MCF 10A (cell line): Measurements from ENCODE around the gene HCN2. TPM values are rescaled to one million over a fixed set of nuclear protein-coding genes. Genes with fewer than 3 reads are reported as not detected.

Source experiments
- BruUV-seq: library from RNA; stranded (reverse); fragments of 400-500 nt; replicated peaks from 2 replicates; lab custom pipeline; 2021; lab: Mats Ljungman, UMichigan
- CTCF ChIA-PET: fragments of 300-600 bp; sonication (Branson Sonifier 250); formaldehyde crosslinking; extraction: SDS; loops from one replicate; lab custom pipeline; 2021; ENCODE audit warnings: antibody characterized with exemption, inconsistent platforms; lab: Yijun Ruan, JAX
- POLR2A ChIA-PET: fragments of 300-600, 350-650 bp; sonication (Branson Sonifier 250); formaldehyde crosslinking; extraction: SDS; loops from one replicate; lab custom pipeline; 2020; ENCODE audit warnings: antibody characterized with exemption, inconsistent platforms; lab: Yijun Ruan, JAX
- DNase-seq: peaks from one replicate; pipeline ENCODE4 v3.0.0-alpha.2; 2018; ENCODE audit not compliant: unreplicated experiment
- H3K27ac Mint-ChIP-seq: one replicate; pipeline ENCODE4 v1.8.0; 2022; ENCODE audit warnings: mild to moderate bottlenecking, low read depth, mixed read lengths; ENCODE audit not compliant: unreplicated experiment
- H3K27me3 Mint-ChIP-seq: one replicate; pipeline ENCODE4 v1.8.0; 2022; ENCODE audit warnings: mixed read lengths; ENCODE audit not compliant: insufficient read depth, unreplicated experiment
- H3K36me3 Mint-ChIP-seq: one replicate; pipeline ENCODE4 v1.8.0; 2022; ENCODE audit warnings: mild to moderate bottlenecking, moderate library complexity, mixed read lengths; ENCODE audit not compliant: insufficient read depth, unreplicated experiment
- H3K4me1 Mint-ChIP-seq: one replicate; pipeline ENCODE4 v1.8.0; 2022; ENCODE audit warnings: mixed read lengths; ENCODE audit not compliant: insufficient read depth, unreplicated experiment
- H3K4me3 Mint-ChIP-seq: one replicate; pipeline ENCODE4 v1.8.0; 2022; ENCODE audit warnings: mild to moderate bottlenecking, moderate library complexity, mixed read lengths; ENCODE audit not compliant: unreplicated experiment
- H3K9me3 Mint-ChIP-seq: one replicate; pipeline ENCODE4 v1.8.0; 2022; ENCODE audit warnings: mixed read lengths; ENCODE audit not compliant: unreplicated experiment
- CTCF ChIP-seq: fragments of 200-600 bp; IDR thresholded peaks from one replicate; pipeline ENCODE4 v1.8.0; 2022; ENCODE audit warnings: antibody characterized with exemption, mild to moderate bottlenecking; ENCODE audit not compliant: unreplicated experiment
- intact Hi-C: fragments of 100-400 bp; cut with micrococcal nuclease; formaldehyde crosslinking; loops from 2 replicates; pipeline ENCODE4 v1.14.1; 2022
- total RNA-seq: library from RNA; stranded (reverse); gene quantifications from 2 replicates; pipeline ENCODE4 v1.2.3, GENCODE V29; 2022

HCN2 gene
- total RNA-seq, 1 experiment from 2014 or later, result 0.68 TPM

- Mint-ChIP-seq H3K9me3 (no peaks in the 10 kb centered on the region), H3K27me3 (no peaks in the 10 kb centered on the region), H3K4me1 (no peaks in the 10 kb centered on the region), H3K4me3 (no peak overlapping the region), H3K27ac (no peak overlapping the region), H3K36me3 (no peaks in the 10 kb centered on the region)
- intact Hi-C loops, result no loop called here
- TF ChIP-seq CTCF, result no peak
- BruUV-seq, result no TSS peak
- no peak for DNase-seq
- POLR2A ChIA-PET, result no interaction called here
- CTCF ChIA-PET, result interaction anchor here (0.6 kb wide), 1 partner anchor 440 kb away, joined by 3 read pairs; no protein-coding TSS in a partner anchor
Observed at GRCh38 chr19:596263-596655, 6.6 kb downstream of the HCN2 start.

DNA sequence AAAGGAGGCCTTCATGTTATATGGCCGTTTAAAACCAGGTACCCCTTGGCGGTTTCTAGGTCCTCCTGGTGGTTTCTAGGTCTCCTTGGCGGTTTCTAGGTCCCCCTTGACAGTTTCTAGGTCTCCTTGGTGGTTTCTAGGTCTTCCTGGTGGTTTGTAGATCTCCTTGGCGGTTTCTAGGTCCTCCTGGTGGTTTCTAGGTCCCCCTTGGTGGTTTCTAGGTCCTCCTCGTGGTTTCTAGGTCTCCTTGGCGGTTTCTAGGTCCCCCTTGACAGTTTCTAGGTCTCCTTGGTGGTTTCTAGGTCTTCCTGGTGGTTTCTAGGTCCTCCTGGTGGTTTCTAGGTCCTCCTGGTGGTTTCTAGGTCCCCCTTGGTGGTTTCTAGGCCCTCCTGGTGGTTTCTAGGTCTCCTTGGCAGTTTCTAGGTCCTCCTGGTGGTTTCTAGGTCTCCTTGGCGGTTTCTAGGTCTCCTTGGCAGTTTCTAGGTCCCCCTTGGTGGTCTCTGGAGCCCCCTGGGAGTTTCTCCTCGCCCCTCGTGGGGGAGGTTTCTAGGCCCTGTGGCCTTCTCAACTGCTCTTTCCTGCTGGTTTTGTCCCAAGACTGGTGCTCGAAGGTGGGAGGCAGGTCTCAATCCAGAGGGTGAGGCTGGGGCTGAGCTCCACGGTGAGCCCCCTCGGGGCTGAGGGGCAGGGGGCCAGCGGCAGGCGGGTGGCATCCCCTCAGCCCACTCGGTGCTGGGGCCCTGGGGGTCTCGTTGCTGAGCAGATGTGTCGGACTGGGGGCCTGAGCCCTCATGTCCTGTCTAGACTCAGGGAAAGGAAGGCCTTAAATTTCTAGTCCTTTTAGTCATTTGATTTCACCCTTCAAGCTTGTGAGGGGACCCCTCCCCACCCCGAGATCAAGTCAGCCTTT, 8.0 kb downstream of the HCN2 start:
- no peak overlapping the region for H3K4me3 Mint-ChIP-seq
- CTCF ChIA-PET, result no interaction called here
- H3K9me3 Mint-ChIP-seq, result no peaks in the 10 kb centered on the region
- H3K36me3 Mint-ChIP-seq, result no peaks in the 10 kb centered on the region
- no peaks in the 10 kb centered on the region for H3K27me3 Mint-ChIP-seq
- intact Hi-C loops, result no loop called here
- no peaks in the 10 kb centered on the region for H3K4me1 Mint-ChIP-seq
- POLR2A ChIA-PET, result no interaction called here
- H3K27ac Mint-ChIP-seq, result no peak overlapping the region
- DNase-seq, result no peak
- BruUV-seq, result no TSS peak
- TF ChIP-seq CTCF, result no peak

- no peaks in the 10 kb centered on the region for H3K27me3 Mint-ChIP-seq
- POLR2A ChIA-PET, result interaction anchor here (0.7 kb wide), 1 partner anchor 22 kb away, joined by 3 read pairs; no protein-coding TSS in a partner anchor
- H3K9me3 Mint-ChIP-seq, result no peaks in the 10 kb centered on the region
- no peak overlapping the region for H3K27ac Mint-ChIP-seq
- no peak overlapping the region for H3K4me3 Mint-ChIP-seq
- BruUV-seq, result no TSS peak
- TF ChIP-seq CTCF, result no peak
- no peaks in the 10 kb centered on the region for H3K36me3 Mint-ChIP-seq
- no peaks in the 10 kb centered on the region for H3K4me1 Mint-ChIP-seq
- CTCF ChIA-PET, result no interaction called here
- intact Hi-C loops, result no loop called here
- DNase-seq, result no peak
Observed at GRCh38 chr19:601310-601709, 11.6 kb downstream of the HCN2 start.

GRCh38 chr19:601790-602189, 12.1 kb downstream of the HCN2 start:
- BruUV-seq, result no TSS peak
- H3K36me3 Mint-ChIP-seq, result no peaks in the 10 kb centered on the region
- H3K4me1 Mint-ChIP-seq, result no peaks in the 10 kb centered on the region
- H3K27ac Mint-ChIP-seq, result no peak overlapping the region
- no peaks in the 10 kb centered on the region for H3K27me3 Mint-ChIP-seq
- ChIA-PET POLR2A (no interaction called here), CTCF (no interaction called here)
- DNase-seq, result no peak
- H3K4me3 Mint-ChIP-seq, result no peak overlapping the region
- H3K9me3 Mint-ChIP-seq, result no peaks in the 10 kb centered on the region
- TF ChIP-seq CTCF, result no peak
- intact Hi-C loops, result no loop called here
